ENCODE data around the gene TEX55. TPM values are rescaled to one million over a fixed set of nuclear protein-coding genes. Genes with fewer than 3 reads are reported as not detected.

The TEX55 gene
- total RNA-seq, 2 donors from 2014 or later: not detected

- no peak for TF ChIP-seq POLR2A (IDR thresholded peaks at IDR 0.05)
- TF ChIP-seq CTCF (IDR thresholded peaks at IDR 0.05): no peak
- 67 to 74% methylated on average over 4 of the region's 4 CpGs for WGBS, 2 donors
- Histone ChIP-seq H3K9me3 (no peaks in the 10 kb centered on the region), H3K27me3 (no peaks in the 10 kb centered on the region), H3K27ac (no peak overlapping the region), H3K36me3 (replicated peaks in 1 of 2; ENCODE audit: insufficient read depth in 1 of 2, low read depth in 2 of 2) (no peaks in the 10 kb centered on the region), H3K4me1 (no peaks in the 10 kb centered on the region), H3K4me3 (no peak overlapping the region)
- ATAC-seq (no peak), DNase-seq (no peak)
- intact Hi-C loops (cut with DNase I): no loop called here
These were observed 31.4 kb downstream of the TEX55 start for GRCh38 chr3:119177321-119177720.

- Histone ChIP-seq H3K27ac (no peak overlapping the region), H3K4me1 (peaks cover 3% of the 10 kb centered on the region)
- 50 to 76% methylated on average over 3 of the region's 3 CpGs for WGBS, 2 donors
These were observed 35.8 kb downstream of the TEX55 start for GRCh38 chr3:119181765-119182164.

GRCh38 chr3:119184111-119184510 is 38.1 kb downstream of the TEX55 start:
- H3K4me1 ChIP-seq: peaks cover 3% of the 10 kb centered on the region
- ATAC-seq (no peak), DNase-seq (no peak)
- intact Hi-C loops (cut with DNase I): no loop called here
- no peak for TF ChIP-seq CTCF (IDR thresholded peaks at IDR 0.05)
- no peak for TF ChIP-seq POLR2A (IDR thresholded peaks at IDR 0.05)
- H3K9me3 ChIP-seq: no peaks in the 10 kb centered on the region
- no peaks in the 10 kb centered on the region for H3K27me3 ChIP-seq
- H3K4me3 ChIP-seq: no peak overlapping the region
- 74 to 83% methylated on average over 9 of the region's 9 CpGs for WGBS, 2 donors
- H3K27ac ChIP-seq: no peak overlapping the region
- H3K36me3 ChIP-seq (replicated peaks in 1 of 2; ENCODE audit: insufficient read depth in 1 of 2, low read depth in 2 of 2): no peaks in the 10 kb centered on the region

More at GRCh38 chr3:119181765-119182164, 35.8 kb downstream of the TEX55 start:
- Histone ChIP-seq H3K4me3 (no peak overlapping the region), H3K36me3 (replicated peaks in 1 of 2; ENCODE audit: insufficient read depth in 1 of 2, low read depth in 2 of 2) (no peaks in the 10 kb centered on the region), H3K27me3 (no peaks in the 10 kb centered on the region), H3K9me3 (no peaks in the 10 kb centered on the region)
- peak in 2 of 4 donors; percentile 6 to 20 for DNase-seq
- no peak for TF ChIP-seq CTCF (IDR thresholded peaks at IDR 0.05)
- no peak for TF ChIP-seq POLR2A (IDR thresholded peaks at IDR 0.05)
- peak; percentile 47 for ATAC-seq
- intact Hi-C loops (cut with DNase I): no loop called here

- TF ChIP-seq CTCF (IDR thresholded peaks at IDR 0.05) (no peak), POLR2A (IDR thresholded peaks at IDR 0.05) (no peak)
- 52 to 58% methylated on average over 7 of the region's 7 CpGs for WGBS, 2 donors
- Histone ChIP-seq H3K4me1 (peaks cover 3% of the 10 kb centered on the region), H3K9me3 (no peaks in the 10 kb centered on the region), H3K36me3 (replicated peaks in 1 of 2; ENCODE audit: insufficient read depth in 1 of 2, low read depth in 2 of 2) (no peaks in the 10 kb centered on the region), H3K4me3 (no peak overlapping the region), H3K27me3 (no peaks in the 10 kb centered on the region), H3K27ac (peak overlapping the region in 1 of 4 donors; percentile 0)
- ATAC-seq (no peak), DNase-seq (no peak)
- intact Hi-C loops (cut with DNase I): no loop called here
These were observed 39.0 kb downstream of the TEX55 start for GRCh38 chr3:119184796-119185570.

- no peaks in the 10 kb centered on the region for H3K36me3 ChIP-seq (replicated peaks in 1 of 2; ENCODE audit: insufficient read depth in 1 of 2, low read depth in 2 of 2)
- ATAC-seq: no peak
- no peaks in the 10 kb centered on the region for H3K9me3 ChIP-seq
- H3K4me1 ChIP-seq: peaks cover 3% of the 10 kb centered on the region
- no peak overlapping the region for H3K27ac ChIP-seq
- DNase-seq: no peak
- TF ChIP-seq POLR2A (IDR thresholded peaks at IDR 0.05) (no peak), CTCF (IDR thresholded peaks at IDR 0.05) (no peak)
- intact Hi-C loops (cut with DNase I): no loop called here
- H3K27me3 ChIP-seq: no peaks in the 10 kb centered on the region
- H3K4me3 ChIP-seq: no peak overlapping the region
These were observed 41.3 kb downstream of the TEX55 start for GRCh38 chr3:119187266-119187665.
